GM19239 (cell line): Measurements from ENCODE around the gene RNF7.
"Not testable (repeated sequence)": the region's sequence is repeated elsewhere in the genome, so short reads cannot be mapped to it uniquely, and the experiment has no call there.

Experiments
- DNase-seq: peaks from one replicate; pipeline ENCODE4 v3.0.0; 2011; ENCODE audit warnings: low spot score; ENCODE audit not compliant: insufficient read length
- FAIRE-seq: peaks from 2 replicates; lab custom pipeline; 2011; peaks lifted over from hg19 to GRCh38; lab: Jason Lieb, UNC

Gene RNF7

DNA sequence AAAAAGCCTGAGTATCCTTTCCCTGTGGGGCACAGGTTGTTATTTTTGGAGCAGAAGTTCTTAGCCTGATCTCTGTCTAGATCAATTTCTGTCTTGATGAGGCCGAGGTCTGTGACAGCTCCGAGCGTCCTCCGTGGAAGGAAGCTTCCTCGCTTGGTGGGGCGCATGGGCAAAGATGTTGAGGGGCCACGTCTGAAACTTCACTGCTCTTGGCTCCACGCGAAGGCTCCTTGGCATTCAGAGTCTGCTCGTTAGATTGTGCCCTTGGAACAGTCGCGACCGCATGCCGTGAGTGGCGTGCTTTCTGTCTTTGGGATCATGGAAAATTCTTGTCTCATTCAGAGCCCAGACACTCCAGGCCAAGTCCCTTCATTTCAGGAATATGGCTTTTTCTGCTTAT, 38.8 kb downstream of the RNF7 start:
- no peak for DNase-seq
- no peak for FAIRE-seq

DNA sequence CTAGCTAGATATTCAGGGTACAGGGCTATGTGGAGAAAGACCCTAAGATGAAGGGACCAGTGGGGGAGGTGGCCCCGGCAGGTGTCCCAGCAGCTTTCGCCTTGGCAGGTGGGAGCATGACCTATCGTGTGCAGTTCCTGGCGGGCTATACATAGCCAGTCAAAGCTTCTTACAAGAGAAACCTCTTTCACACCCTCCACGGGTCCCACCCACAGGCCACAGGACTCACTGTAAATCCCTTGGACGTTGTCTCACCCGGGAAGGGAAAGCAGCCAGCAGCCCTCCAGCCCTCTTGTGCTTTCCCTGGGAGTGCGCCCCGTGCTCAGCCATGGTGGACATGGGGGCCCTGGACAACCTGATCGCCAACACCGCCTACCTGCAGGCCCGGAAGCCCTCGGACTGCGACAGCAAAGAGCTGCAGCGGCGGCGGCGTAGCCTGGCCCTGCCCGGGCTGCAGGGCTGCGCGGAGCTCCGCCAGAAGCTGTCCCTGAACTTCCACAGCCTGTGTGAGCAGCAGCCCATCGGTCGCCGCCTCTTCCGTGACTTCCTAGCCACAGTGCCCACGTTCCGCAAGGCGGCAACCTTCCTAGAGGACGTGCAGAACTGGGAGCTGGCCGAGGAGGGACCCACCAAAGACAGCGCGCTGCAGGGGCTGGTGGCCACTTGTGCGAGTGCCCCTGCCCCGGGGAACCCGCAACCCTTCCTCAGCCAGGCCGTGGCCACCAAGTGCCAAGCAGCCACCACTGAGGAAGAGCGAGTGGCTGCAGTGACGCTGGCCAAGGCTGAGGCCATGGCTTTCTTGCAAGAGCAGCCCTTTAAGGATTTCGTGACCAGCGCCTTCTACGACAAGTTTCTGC, 40.1 kb downstream of the RNF7 start:
- FAIRE-seq = no peak
- no peak for DNase-seq

DNA sequence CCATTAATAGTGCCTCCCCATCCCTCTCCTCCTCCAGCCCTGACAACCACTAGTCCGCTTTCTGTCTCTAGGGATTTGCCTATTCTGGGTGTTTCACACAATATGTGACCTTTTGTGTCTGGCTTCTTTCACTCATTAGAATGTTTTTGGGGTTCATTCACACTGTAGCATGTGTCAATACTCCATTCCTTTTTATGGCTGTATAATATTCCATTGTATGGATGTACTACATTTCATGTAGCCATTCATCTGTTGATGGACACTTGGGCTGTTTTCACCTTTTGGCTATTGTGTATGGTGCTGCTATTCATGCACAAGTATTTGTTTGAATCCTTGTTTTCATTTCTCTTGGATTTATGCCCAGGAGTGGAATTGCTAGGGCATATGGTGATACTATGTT, 41.6 kb downstream of the RNF7 start:
- no peak for FAIRE-seq
- no peak for DNase-seq

DNA sequence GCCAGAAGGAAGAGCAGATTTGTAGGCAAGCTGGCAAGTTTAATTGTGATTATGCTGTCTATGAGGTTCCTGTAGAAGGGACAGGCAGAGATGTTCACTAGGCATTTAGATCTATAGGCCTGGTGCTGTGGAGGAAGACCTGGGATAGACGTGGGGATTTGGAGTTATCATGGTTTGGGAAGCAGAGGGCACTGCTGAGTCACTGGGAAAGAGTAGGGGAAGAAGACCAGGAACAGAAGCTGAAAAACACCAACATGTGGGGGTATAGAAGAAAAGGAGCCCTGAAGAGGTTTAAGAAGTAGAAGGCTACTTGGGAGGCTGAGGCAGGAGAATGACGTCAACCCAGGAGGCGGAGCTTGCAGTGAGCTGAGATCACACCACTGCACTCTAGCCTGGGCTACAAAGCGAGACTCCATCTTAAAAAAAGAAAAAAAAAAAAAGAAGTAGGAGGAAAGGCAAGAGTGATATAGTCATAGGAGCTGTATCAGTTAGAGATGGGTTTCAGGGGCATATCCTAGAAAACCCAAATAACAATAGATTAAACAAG, 44.4 kb downstream of the RNF7 start:
- DNase-seq (no peak), FAIRE-seq (no peak)

DNA sequence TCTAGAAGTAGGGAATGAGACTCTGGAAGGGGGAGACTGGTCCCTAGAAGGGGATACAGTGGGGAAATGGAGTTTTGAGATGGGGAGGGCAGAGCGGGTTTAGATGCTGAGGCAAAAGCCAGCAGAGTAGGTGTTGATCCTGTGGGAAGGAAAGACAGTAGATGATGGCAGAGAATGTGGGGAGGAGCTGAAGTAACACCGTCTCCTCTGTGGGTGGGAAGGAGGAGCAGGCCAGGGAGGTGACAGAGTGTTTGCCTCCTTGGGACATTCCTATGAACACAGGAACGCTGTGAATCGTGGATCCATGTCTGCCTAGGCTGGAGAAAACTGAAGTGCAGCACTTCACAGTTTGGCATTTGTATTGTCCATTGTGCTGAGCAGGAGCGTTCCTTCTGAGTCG, 45.5 kb downstream of the RNF7 start:
- DNase-seq = no peak
- no peak for FAIRE-seq

DNA sequence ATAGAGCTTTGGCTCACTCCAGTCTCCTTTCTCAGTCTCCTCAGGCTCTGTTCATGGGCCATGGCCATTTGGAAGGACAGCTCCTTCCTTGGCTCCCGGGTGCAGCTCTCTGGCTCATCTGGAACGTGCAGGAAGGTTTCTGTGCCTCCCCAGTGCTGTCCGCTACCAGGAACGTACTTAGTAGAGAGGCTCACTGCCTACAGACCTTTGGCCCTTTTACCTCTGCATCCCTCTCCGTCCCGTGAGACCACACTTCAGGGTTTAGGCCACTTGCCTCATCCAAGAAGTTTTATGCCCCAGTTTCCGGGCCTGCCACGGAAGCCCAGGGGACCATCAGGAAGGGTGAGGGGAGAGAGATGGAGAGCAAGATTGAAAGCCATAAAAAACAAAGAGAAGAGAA, 46.0 kb downstream of the RNF7 start:
- DNase-seq (no peak), FAIRE-seq (no peak)

DNA sequence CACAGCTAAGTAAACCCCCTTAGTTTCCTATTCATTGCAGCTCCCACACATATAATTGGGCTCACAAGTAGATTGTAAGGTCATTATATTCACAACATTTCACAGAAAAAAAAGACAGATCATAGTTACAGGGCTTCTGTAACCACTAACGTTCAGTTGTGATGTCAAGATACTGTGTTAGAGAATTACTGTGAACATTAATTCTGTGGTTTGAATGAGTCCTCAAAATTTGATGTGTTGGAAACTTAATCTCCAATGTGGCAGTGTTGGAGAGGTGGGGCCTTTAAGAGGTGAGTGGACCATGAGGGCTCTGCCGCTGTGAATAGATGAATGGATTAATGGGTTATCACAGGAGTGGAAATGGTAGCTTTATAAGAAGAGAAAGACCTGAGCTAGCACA, 46.4 kb downstream of the RNF7 start:
- DNase-seq = no peak
- no peak for FAIRE-seq

DNA sequence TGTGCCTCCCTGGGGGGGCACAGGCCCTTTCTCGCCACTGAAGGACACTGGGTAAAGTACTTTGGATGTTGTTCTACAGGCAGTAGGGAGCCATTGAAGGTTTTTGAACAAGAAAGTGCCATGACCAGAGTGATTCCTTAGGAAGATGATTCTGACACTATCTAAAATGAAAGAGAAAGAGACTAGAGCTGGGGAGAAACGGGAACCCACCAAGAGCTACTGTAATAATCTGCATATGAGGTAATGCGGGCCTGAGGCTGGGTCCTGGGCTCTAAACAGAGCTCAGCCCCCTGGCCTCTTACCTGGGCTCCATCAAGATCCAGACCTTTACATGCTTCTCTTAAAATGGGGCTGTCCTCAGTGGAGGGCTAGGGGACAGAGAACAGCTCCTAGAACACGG, 50.1 kb downstream of the RNF7 start:
- DNase-seq = no peak
- no peak for FAIRE-seq

DNA sequence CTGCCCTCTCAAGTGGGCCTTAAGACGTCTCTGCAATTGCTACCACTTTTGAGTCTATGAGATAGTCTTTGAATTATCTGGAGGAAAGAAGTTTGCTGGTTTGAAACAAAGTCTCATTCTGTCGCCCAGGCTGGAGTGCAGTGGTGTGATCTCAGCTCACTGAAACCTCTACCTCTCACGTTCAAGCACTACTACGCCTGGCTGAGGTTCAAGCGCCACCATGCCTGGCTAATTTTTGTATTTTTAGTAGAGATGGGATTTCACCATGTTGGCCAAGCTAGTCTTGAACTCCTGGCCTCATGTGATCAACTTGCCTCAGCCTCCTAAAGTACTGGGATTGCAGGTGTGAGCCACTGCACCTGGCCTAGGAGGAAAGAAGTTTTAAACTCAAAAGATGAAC, 50.7 kb downstream of the RNF7 start:
- FAIRE-seq, DNase-seq: not testable (repeated sequence)

DNA sequence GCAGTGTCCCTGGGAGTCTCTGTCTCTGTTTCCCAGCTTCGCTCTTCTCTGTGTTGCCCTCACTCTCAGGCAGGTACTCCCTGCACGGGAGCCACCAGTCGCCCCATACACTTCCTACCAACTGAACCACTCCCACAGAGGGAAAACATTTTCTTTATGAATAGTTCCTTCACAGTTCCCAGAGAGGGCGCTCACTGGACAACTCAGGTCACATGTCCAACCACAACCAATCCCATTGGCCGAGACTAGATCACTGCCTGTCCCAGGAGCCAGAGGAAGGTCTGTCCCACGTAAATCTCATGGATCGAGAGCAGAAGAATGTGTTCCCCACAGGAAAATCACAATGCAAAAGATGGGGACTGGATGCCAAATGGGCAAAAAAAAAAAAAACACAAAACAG, 51.2 kb downstream of the RNF7 start:
- DNase-seq = no peak
- FAIRE-seq = no peak

DNA sequence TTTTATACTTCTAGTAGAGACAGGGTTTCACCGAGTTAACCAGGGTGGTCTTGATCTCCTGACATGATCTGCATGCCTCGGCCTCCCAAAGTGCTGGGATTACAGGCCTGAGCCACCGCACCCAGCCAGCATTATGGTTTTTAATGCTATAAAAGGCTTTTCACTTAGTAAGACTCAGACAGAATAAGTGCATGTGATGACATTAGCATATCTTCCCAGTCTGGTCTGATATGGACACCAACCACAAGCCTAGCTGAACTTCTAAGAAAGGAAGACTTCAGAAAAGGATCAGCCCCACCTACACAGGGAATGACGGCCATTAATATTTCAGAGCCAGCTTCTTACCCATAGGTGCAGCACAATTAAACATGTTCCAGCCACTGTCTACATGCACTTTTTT, 52.1 kb downstream of the RNF7 start:
- DNase-seq (no peak), FAIRE-seq (no peak)

DNA sequence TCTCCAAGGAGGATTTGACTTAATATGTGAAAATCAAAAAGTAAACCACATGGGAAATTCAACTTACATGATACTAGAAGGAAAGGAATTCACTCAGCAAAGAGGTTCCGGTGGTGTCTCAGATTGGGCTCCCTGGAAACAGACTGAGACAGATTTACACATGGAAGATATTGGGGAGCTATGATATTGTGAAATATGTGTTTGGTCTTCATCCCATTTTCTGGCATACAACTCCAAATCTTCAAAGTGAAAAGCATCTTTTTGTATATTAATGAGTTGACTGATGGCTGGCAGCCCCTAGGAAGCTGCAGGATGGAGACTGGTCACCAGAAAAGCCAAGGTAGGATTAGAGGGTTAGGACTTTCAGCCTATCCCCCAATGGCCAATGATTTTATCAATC, 54.4 kb downstream of the RNF7 start:
- FAIRE-seq = no peak
- DNase-seq = no peak

DNA sequence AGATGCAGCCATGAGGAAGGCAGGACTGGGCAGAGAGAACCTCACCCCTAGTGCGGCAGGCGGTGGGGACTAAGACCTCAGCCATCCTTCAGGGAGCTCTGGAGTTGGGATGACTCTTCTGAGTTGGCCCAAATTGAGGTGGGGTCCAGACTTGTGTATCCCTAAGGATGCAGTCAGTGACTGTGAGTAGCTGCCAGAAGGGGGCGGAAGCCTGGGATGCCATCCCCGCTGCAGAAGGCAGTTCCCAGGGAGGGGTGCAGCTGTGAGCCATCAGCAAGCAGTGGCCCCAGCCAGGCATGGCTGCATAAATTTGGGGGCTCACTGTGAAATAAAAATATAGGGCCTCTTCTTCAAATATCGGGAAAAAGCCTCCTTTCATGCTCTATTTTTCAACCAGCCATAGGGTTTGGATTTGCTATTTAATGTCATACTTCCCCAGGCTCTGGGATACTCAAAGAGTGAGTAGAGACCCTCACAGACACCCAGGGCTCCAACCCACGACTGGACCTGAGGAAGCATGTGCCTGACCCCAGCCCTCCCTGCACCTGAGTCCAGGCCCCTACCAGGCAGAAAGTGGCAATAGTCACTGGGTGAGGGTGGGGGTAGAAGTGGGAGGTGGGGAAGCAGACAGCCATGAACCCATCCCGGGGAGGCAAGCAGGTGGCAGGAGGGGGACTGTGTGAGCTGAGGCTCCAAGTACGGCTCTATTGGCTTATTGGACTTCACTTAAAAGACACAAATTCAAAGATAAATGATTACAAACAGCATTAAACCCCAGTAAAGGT, 55.6 kb downstream of the RNF7 start:
- no peak for DNase-seq
- no peak for FAIRE-seq

DNA sequence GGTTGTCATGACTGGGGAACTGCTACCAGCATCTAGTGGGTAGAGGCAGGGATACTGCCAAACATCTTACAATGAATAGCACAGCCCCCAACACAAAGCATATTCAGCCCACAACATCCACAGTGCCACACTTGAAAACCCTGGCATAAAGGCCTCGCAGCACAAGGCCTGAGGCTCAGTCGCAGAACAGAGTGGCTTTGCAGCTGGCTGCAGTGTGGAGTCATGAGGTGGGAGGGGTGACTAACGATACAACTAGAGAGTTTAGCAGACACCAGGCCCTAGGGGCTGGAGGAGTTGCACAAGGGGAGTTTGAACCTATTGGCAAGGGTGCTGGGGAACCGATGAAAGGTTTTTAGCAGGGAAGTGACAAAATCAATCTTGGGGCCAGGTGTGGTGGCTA, 57.2 kb downstream of the RNF7 start:
- no peak for FAIRE-seq
- no peak for DNase-seq

DNA sequence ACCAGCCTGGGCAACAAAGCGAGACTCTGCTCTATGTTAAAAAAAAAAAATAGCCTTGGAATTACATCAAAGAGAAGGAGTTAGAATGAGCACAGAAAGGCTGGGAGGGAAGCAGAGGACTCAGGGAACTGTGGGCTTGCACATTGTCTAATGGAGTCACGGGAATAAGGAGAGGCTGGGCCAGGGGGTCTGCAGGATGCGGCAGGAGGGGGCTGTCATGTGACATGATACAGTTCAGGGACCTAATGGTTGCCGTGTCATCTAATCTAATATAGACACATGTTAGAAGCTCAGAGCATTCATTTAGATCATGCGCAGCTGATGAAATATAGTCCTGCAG, 57.6 kb downstream of the RNF7 start:
- peak; percentile 62 for FAIRE-seq

DNA sequence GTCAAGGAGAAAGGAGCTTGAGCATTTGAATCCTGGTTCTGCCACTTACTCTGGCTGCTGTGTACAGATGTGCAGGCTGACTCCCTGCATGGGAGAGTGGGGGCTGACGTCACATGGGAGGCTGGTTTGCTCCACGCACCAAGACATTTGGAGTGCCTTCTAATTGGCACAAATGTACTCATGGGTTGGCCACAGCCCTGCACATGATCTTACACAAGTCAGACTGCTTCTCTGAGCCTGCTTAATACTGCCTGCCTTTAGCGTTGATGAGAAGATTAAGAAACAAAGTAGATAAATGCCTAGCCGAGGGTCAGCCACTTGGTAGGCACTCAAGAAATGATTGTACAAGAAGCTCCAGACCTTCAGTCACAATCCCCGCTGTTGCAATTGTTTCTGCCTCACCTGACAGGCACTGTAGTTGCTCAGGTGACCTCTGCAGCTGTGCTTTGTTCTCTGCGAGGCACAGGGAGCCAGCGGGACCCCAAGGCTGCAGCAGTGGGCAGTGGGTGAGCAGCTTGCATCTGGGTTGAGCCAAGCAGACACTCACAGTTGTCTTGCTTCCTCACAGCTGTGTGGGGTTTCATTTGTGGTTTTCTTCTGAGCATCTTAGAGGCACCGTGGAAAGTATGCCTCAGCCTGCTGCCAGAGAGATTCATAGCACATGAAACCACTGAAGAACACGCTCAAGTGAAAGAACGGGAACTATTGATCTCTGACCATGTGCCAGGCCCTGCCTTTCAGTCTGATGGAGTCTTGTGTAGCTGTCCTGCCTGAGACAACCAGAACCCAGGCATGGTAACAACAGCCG, 58.2 kb downstream of the RNF7 start:
- FAIRE-seq (peak; percentile 98), DNase-seq (peak; percentile 76)

More for the DNA sequence above, 57.6 kb downstream of the RNF7 start:
- DNase-seq = no peak
